ENCODE measurements around the gene TSR3. TPM values are rescaled to one million over a fixed set of nuclear protein-coding genes. Genes with fewer than 3 reads are reported as not detected.
A peak's percentile ranks its signal among the peaks of the same experiment; 100 is the strongest.

The TSR3 gene
- total and polyA plus RNA-seq, 2 donors (not counting 1 experiment from before 2014, with no cell fraction given), result 35.7 to 43.7 TPM

DNA sequence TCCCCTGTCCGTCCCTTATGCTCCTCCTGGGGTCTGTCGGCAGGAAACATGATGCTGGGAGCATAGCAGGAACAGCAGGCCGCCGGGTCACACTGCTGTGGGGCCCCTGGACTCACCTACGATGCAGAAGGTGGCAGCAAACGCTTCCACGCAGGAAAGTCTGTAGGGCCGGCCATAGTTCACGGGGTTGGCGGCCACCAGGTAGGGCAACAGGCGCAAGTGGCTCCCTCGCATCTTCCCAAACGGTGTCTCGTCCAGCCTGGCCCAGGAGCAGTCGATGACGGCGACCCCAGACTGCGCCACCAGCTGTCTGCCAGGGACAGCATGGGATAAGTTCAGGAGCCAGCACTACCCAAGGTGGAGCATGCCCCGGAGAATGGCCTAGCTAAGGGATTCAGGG is 987 bp downstream of the TSR3 start:
- Histone ChIP-seq H3K27ac (ENCODE audit: low read length in 2 of 2) (no peak overlapping the region), H3K4me3 (ENCODE audit: control extremely low read depth in 1 of 5, extremely low read depth in 1 of 5, insufficient read depth in 1 of 5, low read depth in 2 of 5, low read length in 4 of 5) (peak overlapping the region; percentile 48 to 84 (median 76)), H3K9me3 (ENCODE audit: control extremely low read depth in 1 of 3, control insufficient read depth in 2 of 3, insufficient read depth in 1 of 3, low read length in 2 of 3) (no peaks in the 10 kb centered on the region), H3K27me3 (replicated peaks in 1 of 4; ENCODE audit: control extremely low read depth in 1 of 4, control insufficient read depth in 3 of 4, insufficient read depth in 4 of 4, low read length in 3 of 4) (no peaks in the 10 kb centered on the region), H3K4me1 (ENCODE audit: control insufficient read depth in 2 of 2, insufficient read depth in 2 of 2, low read length in 2 of 2) (peaks cover 17 to 21% of the 10 kb centered on the region in 2 donors), H3K36me3 (replicated peaks in 1 of 2; ENCODE audit: control extremely low read depth in 1 of 2, control insufficient read depth in 1 of 2, extremely low read depth in 1 of 2, insufficient read depth in 2 of 2, low read length in 1 of 2) (peaks cover 0 to 27% of the 10 kb centered on the region in 2 experiments), H3K9ac (ENCODE audit: low read length) (peak overlapping the region; percentile 76), H2AFZ (ENCODE audit: insufficient read depth, low read depth, low read length, poor library complexity, severe bottlenecking) (peak overlapping the region; percentile 81), H4K20me1 (ENCODE audit: control insufficient read depth, insufficient read depth, low read length, poor library complexity, severe bottlenecking) (peaks cover 49% of the 10 kb centered on the region), H3K4me2 (replicated peaks; ENCODE audit: low read depth, low read length, poor library complexity, severe bottlenecking) (peak overlapping the region; percentile 97), H3K79me2 (ENCODE audit: control insufficient read depth, insufficient read depth, low read length) (peaks cover 52% of the 10 kb centered on the region)
- peak overlapping the region; percentile 88 for H3K27ac Mint-ChIP-seq
- ATAC-seq (ENCODE audit: low read depth), result no peak
- WGBS (ENCODE audit: insufficient coverage), result 93% methylated on average over 19 of the region's 19 CpGs
- TF ChIP-seq EZH2 (IDR thresholded peaks at IDR 0.05; ENCODE audit: borderline replicate concordance, insufficient read depth, low read depth, low read length, poor library complexity, severe bottlenecking), result no peak
- ChIA-PET POLR2A (interaction anchor here (0.9 kb wide), 1 partner anchor 8 kb away, joined by 3 read pairs; no protein-coding TSS in a partner anchor), CTCF (interaction anchor here (1.0 to 1.3 kb wide), 2 partner anchors 13 to 20 kb away, joined by 3 to 5 read pairs; no protein-coding TSS in a partner anchor)
- H3K4me1 Mint-ChIP-seq, result peaks cover 40% of the 10 kb centered on the region
- no peaks in the 10 kb centered on the region for H3K9me3 Mint-ChIP-seq (ENCODE audit: insufficient read depth)
- H3K4me3 Mint-ChIP-seq, result peak overlapping the region; percentile 86
- DNase-seq, result peak; percentile 28
- H3K27me3 Mint-ChIP-seq, result no peaks in the 10 kb centered on the region
- intact Hi-C loops (cut with micrococcal nuclease), result loop anchor here (1.0 to 10.0 kb wide), 2 partner anchors 7 to 54 kb away; no protein-coding TSS in a partner anchor

DNA sequence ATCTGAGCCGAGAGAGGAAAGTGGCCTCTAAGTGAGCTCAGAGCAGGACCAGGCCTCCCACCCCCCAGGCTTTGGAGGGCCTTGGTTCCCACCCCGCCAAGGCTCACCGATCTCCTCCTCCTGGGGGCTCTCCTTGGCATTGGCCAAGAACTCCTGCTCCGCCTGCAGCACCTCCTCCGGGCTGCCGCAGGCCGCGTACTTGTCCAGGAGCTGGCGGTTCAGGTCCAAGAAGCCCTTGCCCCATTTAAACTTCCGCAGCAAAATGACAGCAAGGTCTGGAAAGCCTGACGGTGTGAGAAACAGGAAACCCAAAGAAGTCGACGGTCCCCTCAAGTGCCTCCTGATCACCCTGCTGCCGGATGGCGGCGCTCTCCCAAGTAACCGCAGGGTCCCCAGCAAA is 1.7 kb downstream of the TSR3 start:
- TF ChIP-seq EZH2 (IDR thresholded peaks at IDR 0.05; ENCODE audit: borderline replicate concordance, insufficient read depth, low read depth, low read length, poor library complexity, severe bottlenecking), result no peak
- TF ChIP-seq, protein P1, sequence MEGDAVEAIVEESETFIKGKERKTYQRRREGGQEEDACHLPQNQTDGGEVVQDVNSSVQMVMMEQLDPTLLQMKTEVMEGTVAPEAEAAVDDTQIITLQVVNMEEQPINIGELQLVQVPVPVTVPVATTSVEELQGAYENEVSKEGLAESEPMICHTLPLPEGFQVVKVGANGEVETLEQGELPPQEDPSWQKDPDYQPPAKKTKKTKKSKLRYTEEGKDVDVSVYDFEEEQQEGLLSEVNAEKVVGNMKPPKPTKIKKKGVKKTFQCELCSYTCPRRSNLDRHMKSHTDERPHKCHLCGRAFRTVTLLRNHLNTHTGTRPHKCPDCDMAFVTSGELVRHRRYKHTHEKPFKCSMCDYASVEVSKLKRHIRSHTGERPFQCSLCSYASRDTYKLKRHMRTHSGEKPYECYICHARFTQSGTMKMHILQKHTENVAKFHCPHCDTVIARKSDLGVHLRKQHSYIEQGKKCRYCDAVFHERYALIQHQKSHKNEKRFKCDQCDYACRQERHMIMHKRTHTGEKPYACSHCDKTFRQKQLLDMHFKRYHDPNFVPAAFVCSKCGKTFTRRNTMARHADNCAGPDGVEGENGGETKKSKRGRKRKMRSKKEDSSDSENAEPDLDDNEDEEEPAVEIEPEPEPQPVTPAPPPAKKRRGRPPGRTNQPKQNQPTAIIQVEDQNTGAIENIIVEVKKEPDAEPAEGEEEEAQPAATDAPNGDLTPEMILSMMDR (IDR thresholded peaks at IDR 0.05), result no peak
- no peak for DNase-seq
- H3K4me1 ChIP-seq (ENCODE audit: control insufficient read depth in 2 of 2, insufficient read depth in 2 of 2, low read length in 2 of 2), result peaks cover 17 to 21% of the 10 kb centered on the region in 2 donors
- peaks cover 45% of the 10 kb centered on the region for H3K79me2 ChIP-seq (ENCODE audit: control insufficient read depth, insufficient read depth, low read length)
- POLR2A ChIA-PET, result no interaction called here
- no peaks in the 10 kb centered on the region for H3K27me3 Mint-ChIP-seq
- H3K27me3 ChIP-seq (replicated peaks in 1 of 4; ENCODE audit: control extremely low read depth in 1 of 4, control insufficient read depth in 3 of 4, insufficient read depth in 4 of 4, low read length in 3 of 4), result no peaks in the 10 kb centered on the region
- WGBS (ENCODE audit: insufficient coverage), result 98% methylated on average over 17 of the region's 17 CpGs
- H3K9ac ChIP-seq (ENCODE audit: low read length), result no peak overlapping the region
- no peaks in the 10 kb centered on the region for H3K9me3 ChIP-seq (ENCODE audit: control extremely low read depth in 1 of 3, control insufficient read depth in 2 of 3, insufficient read depth in 1 of 3, low read length in 2 of 3)
- H3K4me1 Mint-ChIP-seq, result peaks cover 36% of the 10 kb centered on the region
- H3K4me2 ChIP-seq (replicated peaks; ENCODE audit: low read depth, low read length, poor library complexity, severe bottlenecking), result no peak overlapping the region
- H4K20me1 ChIP-seq (ENCODE audit: control insufficient read depth, insufficient read depth, low read length, poor library complexity, severe bottlenecking), result peaks cover 41% of the 10 kb centered on the region
- H3K9me3 Mint-ChIP-seq (ENCODE audit: insufficient read depth), result no peaks in the 10 kb centered on the region
- ATAC-seq (ENCODE audit: low read depth), result no peak
- H3K27ac ChIP-seq (ENCODE audit: low read length in 2 of 2), result no peak overlapping the region
- no peak overlapping the region for H3K4me3 ChIP-seq (ENCODE audit: control extremely low read depth in 1 of 5, extremely low read depth in 1 of 5, insufficient read depth in 1 of 5, low read depth in 2 of 5, low read length in 4 of 5)
- peaks cover 0 to 27% of the 10 kb centered on the region in 2 experiments for H3K36me3 ChIP-seq (replicated peaks in 1 of 2; ENCODE audit: control extremely low read depth in 1 of 2, control insufficient read depth in 1 of 2, extremely low read depth in 1 of 2, insufficient read depth in 2 of 2, low read length in 1 of 2)
- no peak overlapping the region for H2AFZ ChIP-seq (ENCODE audit: insufficient read depth, low read depth, low read length, poor library complexity, severe bottlenecking)
- intact Hi-C loops (cut with micrococcal nuclease), result loop anchor here (10.0 kb wide), 2 partner anchors 55 to 265 kb away; partner anchors contain the start of genes CRAMP1 and IFT140
- peak overlapping the region; percentile 88 for H3K27ac Mint-ChIP-seq
- peak overlapping the region; percentile 86 for H3K4me3 Mint-ChIP-seq
- CTCF ChIA-PET, result no interaction called here

Data from B cell (primary cell).